NCI-H1092 (cell line): ENCODE data around the gene PAXIP1.

Experiments
- DNase-seq: peaks from one replicate; lab custom pipeline; 2025; lab: John Stamatoyannopoulos, UW

PAXIP1 gene

GRCh38 chr7:154994996-154995395 is 7.9 kb downstream of the PAXIP1 start:
- DNase-seq = no peak

- DNase-seq = no peak
Observed at GRCh38 chr7:154990964-154991540, 11.9 kb downstream of the PAXIP1 start.

- DNase-seq = no peak
Observed at GRCh38 chr7:154987571-154987970, 15.4 kb downstream of the PAXIP1 start.

- no peak for DNase-seq
Observed at GRCh38 chr7:154986200-154986945, 16.6 kb downstream of the PAXIP1 start.

GRCh38 chr7:154985230-154985629 is 17.7 kb downstream of the PAXIP1 start:
- no peak for DNase-seq

- no peak for DNase-seq
Observed at GRCh38 chr7:154984601-154985188, 18.2 kb downstream of the PAXIP1 start.

DNA sequence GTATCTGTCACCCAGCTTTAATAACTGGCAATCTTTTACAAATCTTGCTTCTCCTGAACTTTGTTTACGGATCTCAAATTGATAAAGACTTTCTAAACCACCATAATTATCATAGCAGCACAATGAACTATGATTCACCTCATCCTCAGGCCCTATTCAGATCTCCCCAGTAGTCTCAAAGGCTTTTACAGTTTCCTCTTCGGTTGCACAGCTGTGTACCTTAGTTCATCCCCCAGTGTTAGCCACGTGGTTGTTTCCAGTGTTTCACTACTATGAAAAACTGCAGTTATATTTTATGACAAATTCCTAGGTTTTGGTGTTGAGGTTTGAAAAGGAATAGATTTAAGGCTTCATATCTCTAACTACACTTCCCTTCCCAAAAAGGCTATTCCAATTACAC is 24.9 kb downstream of the PAXIP1 start:
- no peak for DNase-seq

- DNase-seq = no peak
Observed at GRCh38 chr7:154977250-154977649, 25.7 kb downstream of the PAXIP1 start.

- DNase-seq = no peak
Observed at GRCh38 chr7:154976844-154977243, 26.1 kb downstream of the PAXIP1 start.

- no peak for DNase-seq
Observed at GRCh38 chr7:154975984-154976383, 26.9 kb downstream of the PAXIP1 start.

DNA sequence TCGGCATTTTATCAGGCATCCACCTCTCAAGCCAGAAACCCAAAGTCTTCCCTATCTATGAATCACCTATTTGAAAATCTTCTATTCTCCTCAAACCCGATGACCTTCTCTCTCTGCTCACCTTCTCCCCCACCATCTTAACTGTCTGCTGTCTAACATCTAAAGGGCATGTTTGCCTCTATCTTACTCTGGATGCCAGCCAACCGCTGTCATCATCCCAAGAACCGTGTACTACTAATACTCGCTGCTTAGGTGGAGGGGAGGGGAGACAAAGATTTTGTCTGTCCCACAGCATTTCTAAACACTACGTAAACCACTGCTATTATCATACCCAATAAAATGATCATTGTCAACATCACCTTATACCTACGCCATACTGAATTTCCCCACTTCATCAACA is 29.5 kb downstream of the PAXIP1 start:
- no peak for DNase-seq

DNA sequence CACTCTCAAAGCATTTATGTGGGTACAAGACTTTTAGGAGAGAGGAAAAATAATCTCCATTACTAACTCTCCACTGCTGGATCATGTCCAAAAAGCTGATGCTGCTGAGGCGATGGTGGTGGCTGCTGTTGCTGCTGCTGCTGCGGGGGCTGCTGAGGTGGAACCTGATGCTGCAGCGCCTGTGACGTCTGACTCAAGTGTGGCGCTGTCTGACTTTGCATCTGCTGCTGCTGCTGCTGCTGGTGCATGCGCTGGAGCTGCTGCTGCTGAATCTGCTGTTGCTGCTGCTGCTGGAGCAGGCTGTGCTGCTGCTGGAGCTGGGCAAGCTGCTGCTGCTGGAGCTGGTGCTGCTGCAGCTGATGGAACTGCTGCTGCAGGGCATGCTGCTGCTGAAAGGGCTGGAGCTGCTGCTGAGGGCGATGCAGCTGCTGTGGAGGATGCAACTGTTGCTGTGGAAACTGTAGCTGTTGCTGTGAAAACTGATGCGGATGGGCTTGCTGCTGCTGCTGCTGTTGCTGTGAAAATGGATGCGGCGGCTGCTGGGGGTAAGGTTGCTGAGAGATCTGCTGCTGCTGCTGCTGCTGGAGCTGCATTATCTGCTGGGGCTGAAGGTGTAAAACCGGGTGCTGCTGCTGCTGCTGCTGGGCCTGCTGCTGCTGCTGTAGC is 34.5 kb downstream of the PAXIP1 start:
- no peak for DNase-seq

DNA sequence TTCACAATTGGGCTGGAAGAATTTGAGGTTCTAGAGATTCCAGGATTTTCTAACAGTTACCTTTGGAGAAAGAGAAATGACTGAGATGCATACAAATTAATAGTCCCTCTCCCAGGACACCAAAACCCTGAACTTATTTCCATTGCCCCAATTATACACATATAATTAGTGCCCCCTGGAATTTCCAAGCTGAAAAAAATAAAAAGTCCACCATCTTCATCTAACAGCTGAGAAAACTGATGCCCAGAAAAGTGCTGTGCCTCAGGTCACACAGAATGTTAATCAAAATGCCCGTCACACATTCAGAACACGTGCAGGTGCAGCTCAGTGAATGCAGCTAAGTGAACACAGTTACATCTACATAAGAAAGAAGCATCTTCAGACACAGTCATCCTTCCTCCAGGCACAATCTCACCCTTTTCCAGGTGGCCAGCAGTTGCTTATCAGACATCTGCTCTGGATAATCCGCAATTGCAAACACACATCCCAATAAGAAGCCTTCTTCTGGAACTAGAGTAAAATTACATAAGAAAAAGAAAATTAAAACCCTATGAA is 35.4 kb downstream of the PAXIP1 start:
- no peak for DNase-seq

DNA sequence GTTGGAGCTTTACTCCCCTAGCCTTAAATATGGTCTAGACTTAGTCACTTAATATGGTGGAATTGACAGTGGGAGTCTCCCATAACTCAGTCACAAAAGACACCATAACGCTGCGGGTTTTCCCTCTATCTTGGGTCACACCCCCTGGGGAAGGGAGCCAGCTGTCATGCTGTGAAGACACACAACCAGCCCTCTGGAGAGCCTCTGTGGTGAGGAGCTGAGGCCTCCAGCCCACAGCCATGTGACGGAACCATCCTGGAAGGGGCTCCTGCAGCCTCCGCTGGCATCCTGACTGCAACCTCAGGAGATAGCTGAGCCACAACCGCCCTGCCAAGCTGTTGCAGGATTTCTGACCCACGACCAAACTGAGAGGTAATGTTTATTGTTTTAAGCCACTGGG is 37.9 kb downstream of the PAXIP1 start:
- DNase-seq = no peak

DNA sequence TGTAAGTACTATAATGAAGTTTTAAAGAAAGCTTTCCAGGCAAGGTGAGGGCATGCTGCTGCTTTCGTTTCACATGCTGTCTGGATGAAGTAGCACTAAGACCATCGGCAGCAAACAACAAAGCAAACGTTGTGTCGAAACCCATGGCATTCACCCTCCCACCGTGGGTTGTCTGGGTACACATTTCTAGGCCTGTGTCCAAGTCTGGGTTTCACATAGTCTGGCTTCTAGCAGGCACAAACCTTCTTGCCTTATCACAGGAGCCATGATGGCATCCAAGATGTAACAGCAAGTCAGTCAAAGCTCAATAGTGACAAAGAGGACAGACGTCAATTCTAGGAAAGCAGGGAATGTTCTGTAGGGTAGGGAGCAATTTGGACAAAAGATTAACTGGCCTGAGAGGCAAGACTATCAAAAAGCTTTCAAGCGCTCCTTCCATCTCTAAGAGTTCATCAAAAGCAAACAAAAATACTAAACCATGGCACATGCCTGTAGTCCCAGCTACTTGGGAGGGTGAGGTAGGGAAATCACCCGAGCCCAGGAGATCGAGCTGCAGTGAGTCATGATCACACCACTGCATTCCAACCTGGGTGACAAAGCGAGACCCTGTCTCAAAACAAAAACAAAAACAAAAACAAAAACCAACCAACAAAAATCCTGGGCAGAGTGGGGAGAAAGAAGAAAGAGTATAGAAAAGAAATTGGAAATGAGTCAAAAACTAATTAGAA is 42.7 kb downstream of the PAXIP1 start:
- DNase-seq = no peak

DNA sequence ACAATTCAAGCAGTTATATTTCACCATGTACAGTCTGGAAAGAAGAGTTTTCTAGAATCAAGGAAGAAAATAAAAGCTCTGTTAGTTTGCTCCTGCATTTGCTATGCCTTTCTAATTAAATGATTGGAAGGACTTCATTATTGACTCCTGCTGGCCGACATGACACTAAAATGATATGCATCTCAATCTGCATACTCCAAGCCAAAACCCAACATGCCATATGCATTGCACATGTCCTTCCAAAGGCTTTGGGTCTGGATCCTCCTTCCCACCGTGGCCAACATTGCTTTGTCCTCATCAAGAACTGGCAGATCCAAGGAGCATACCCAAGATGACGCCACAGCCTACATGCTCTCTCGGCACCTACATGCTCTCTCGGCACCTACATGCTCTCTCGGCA is 46.5 kb downstream of the PAXIP1 start:
- no peak for DNase-seq

DNA sequence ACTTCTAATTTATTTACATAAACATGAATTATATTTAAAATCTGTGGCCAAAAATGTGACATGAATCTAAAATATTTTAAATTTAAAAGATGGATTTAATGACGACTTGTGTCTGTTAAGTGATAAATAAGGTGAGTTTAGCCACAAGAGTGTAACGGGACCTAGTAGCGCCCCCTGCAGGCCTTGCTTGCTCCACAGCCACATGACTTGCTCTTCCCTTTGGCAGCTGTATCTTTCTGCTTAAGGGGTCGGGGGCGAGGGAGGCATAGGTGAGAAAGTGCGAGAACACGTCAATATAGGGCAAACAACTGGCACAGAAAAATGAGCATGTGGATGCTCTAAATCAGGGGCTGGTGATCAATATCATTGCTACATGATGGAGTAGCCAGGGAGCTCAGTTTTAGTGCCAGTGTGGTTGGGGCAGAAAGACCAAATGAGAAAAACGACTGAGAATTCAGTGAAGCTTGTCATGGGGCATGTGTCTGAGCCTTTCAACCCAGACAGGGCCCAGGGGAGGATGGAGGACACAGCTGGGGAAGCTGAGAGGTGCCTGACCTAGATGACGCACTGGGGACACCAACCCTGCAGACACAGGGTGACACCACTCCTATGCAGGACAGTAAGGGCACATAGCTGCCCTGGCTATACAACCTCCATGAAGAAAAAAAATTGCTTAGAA is 49.8 kb downstream of the PAXIP1 start:
- DNase-seq = peak; percentile 21

- no peak for DNase-seq
Observed at GRCh38 chr7:154950960-154951359, 52.0 kb downstream of the PAXIP1 start.

- DNase-seq = no peak
Observed at GRCh38 chr7:154947604-154948003, 55.3 kb downstream of the PAXIP1 start.

DNA sequence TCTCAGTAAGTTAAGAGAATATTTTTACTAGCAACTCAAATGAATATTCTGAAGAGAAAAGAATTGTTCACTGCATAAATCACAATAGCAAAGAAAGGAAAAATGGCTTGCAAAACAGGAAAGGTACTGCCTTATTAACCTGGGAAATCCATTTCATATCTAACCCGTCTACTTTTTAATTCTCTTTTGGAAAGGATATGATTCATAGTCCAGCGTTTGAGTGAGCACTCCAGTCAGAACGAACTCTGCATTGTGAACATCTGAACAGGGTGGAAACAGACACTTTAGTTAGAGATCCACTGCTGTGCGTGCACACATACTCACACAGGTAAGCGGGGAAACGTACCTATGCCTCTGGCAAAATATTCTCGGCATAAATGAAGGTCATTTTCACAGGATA is 56.8 kb downstream of the PAXIP1 start:
- DNase-seq = no peak

DNA sequence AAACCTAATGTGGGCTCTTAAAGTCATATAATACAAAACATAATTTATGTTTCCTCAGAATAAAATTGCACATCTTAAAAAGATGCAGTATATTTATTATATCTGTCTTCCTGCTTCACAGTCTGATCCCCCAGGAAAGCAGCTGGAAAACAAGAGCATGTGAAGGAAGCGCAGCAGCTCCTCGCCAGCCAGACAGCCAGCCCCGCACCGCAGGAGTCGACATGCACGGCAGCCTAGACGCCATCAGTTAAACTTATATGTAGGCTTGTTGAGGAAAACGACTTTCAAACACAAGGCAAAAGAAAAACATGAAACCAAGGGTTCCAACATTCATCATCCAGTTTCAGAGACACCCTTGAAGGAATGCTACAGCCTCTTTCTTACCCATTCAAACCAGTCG is 59.0 kb downstream of the PAXIP1 start:
- no peak for DNase-seq
